Omental fat pad (tissue), 4 donors: ENCODE measurements around the gene MND1. TPM values are rescaled to one million over a fixed set of nuclear protein-coding genes. Genes with fewer than 3 reads are reported as not detected.
"Not testable (repeated sequence)": the region's sequence is repeated elsewhere in the genome, so short reads cannot be mapped to it uniquely, and the experiment has no call there.

Source experiments
- ATAC-seq: fragments of 150-250 bp; one replicate; pipeline ENCODE4 v1.9.1; 2016; ENCODE audit warnings: mild to moderate bottlenecking, moderate library complexity; ENCODE audit not compliant: low FRiP score
- DNase-seq: peaks from one replicate; pipeline ENCODE4 v3.0.0-alpha.2; 2019; ENCODE audit warnings: low spot score
- CTCF ChIP-seq, 3 donors: fragments of 450-650 bp; IDR thresholded peaks; one replicate each; pipeline ENCODE4 v1.5.1; 2016 to 2017; ENCODE audit warnings: antibody characterized with exemption in 3 of 3, mild to moderate bottlenecking in 3 of 3, moderate library complexity in 2 of 3
- total RNA-seq, 4 donors: library from RNA; depleted of rRNA; stranded (reverse); fragments of >200 nt; gene quantifications; one replicate each; pipeline ENCODE4 v1.1.0, GENCODE V29; 2016

The MND1 gene
- total RNA-seq, 4 donors from 2014 or later, result 1.6 TPM; not detected in 3

- DNase-seq (no peak), ATAC-seq (no peak)
- TF ChIP-seq CTCF (IDR thresholded peaks at IDR 0.05), result no peak
Measured at GRCh38 chr4:153407906-153408305, 63.4 kb downstream of the MND1 start.

GRCh38 chr4:153408932-153409331 is 64.4 kb downstream of the MND1 start:
- no peak for TF ChIP-seq CTCF (IDR thresholded peaks at IDR 0.05)
- ATAC-seq, result no peak
- DNase-seq, result no peak

- DNase-seq (no peak), ATAC-seq (no peak)
- TF ChIP-seq CTCF (IDR thresholded peaks at IDR 0.05), result no peak
Measured at GRCh38 chr4:153409412-153409811, 64.9 kb downstream of the MND1 start.

- ATAC-seq, result no peak
- DNase-seq, result no peak
- TF ChIP-seq CTCF (IDR thresholded peaks at IDR 0.05), result no peak
Measured at GRCh38 chr4:153409924-153410501, 65.5 kb downstream of the MND1 start.

GRCh38 chr4:153413842-153414241 is 69.4 kb downstream of the MND1 start:
- ATAC-seq (no peak), DNase-seq (no peak)

GRCh38 chr4:153416456-153416855 is 72.0 kb downstream of the MND1 start:
- not testable (repeated sequence) for ATAC-seq, DNase-seq

More at GRCh38 chr4:153413842-153414241, 69.4 kb downstream of the MND1 start:
- no peak for TF ChIP-seq CTCF (IDR thresholded peaks at IDR 0.05)

GRCh38 chr4:153418121-153418520 is 73.6 kb downstream of the MND1 start:
- DNase-seq (no peak), ATAC-seq (no peak)
- TF ChIP-seq CTCF (IDR thresholded peaks at IDR 0.05), result no peak
